ENCODE results near the gene MRPL14.

MRPL14 gene

GRCh38 chr6:44077214-44077946 lies 49.9 kb downstream of the MRPL14 start:
- no peak for DNase-seq

DNA sequence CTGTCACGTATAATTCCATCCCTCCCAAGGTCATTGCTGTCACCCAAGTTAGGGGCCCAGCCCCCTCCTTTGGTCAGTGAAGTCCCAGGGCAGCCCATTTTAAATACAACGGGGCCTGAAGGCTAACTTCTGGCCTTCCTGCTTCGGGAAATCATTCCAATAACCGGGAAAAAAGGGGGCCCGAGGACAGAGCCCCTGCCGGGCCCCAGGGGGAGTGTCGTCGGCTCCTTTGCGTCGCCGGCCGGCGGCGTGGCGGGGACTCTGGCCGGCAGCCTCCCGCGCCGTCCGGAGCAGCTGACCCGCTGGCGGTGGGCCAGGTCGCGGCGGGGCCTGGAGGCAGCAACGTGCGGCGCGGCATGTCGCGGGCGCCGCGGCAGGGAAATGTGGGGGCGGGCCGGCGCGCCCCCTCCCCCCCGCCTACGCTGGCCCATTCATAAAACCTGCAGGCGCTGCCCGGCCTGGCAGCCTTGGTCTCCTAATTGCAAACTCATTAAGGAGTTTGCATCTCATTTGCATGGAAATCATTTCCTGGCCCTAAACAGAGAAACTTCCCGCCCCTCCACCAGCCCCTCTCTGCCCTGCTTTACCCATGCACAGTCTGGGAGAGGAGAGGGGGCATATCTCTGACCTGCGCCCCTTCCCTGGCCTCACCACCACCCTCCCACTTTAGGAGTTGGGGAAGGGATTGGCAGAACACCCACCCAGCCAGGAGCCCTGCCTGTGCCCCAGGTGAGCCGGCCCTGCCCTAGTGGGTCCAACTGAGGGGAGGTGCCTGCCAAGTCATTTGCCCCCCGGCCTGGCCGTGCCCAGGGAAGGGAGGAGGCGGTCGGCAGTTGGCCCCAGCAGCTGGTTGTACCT lies 50.7 kb downstream of the MRPL14 start:
- no peak for DNase-seq

DNA sequence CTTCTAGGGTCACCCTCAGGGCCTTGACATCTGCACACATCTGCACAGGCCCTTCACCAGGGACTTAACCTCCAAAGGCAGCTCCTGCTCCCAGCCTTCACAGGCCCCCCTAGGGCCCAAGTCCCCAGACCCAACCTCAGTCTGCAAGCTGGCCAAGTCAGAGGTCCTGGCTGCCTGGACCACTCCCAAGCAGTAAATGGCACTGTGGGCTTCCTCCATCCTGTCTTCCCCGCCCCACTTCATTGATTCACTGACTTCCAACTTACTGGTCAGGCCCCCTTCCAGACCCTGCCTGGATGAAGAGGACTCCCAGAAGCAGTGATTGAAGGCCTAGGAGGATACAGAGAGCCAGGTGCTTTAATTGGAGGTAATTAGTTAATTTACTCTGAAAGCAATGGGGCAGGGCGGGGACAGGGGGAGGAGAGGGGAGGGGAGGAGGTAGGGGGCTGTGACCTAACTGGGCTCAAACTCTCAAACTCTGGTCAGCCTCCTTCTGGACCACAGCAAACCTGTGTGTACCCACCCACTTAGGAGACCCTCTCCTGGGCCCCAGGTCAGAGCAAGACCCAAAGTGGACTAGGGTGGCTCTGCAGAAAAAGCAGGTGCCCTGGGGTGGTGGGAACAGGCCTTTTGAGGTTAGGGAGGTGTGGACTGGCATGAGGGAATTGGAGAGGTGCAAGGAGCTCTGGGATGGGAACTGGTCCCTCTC lies 51.5 kb downstream of the MRPL14 start:
- no peak for DNase-seq

DNA sequence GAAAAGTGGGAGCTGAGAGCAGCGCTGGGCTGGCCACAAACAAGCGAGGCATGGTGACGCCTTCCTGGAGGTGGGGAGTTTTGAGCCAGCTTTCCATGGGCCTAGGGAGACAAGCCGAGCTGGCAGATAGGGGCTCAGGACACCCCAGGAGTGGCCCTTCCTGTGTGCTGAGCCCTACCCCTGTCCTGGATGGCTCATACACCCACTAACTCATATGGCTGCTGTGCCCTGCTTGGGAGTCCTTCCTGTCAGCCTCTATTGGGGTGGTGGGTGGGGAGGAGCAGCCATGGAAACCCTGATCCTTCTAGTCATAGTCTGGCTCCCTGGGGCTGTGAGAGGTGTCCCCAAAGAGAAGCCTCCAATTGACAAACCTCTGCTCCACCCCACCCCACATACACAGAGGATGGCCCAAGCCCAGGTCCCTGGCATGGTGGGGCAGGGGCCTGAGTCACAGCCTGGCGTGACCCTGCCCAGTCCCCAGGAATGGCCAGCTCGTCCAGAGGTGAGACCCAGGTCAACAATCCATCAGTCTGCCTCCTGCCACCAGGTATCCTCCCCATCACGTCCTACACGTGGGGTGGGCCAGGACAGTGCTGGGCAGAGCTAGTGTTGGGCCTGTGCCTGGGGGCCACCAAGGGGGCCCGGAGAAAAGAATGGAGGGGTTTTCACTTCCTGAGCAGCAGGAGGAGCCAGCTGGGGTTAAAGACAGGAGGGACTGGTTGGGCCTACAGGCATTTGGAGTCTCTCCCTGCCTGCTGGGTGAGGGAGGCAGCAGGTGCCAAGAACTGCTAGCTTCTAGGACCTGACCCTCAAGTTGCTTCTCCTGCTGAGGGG lies 52.2 kb downstream of the MRPL14 start:
- DNase-seq: no peak

DNA sequence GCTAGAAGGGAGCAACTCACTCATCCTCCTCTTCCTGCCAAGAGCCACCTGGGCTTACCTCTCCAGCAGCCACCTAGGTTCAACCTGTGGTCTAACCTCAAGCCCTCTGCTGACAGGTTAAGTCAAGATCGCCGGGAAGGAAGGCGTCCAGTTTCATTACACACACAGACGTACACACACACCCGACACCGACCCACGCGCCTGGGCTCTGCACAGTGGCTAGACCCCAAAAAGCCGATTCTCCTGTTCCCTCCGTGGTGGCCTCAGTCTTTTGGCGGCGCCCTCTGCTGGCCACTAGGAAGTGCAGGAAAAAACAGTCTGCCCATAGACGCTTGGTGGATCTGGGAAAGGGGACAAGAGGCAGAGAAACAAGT lies 52.8 kb downstream of the MRPL14 start:
- DNase-seq: no peak

- DNase-seq: no peak
Measured at GRCh38 chr6:44073612-44074438, 53.4 kb downstream of the MRPL14 start.

DNA sequence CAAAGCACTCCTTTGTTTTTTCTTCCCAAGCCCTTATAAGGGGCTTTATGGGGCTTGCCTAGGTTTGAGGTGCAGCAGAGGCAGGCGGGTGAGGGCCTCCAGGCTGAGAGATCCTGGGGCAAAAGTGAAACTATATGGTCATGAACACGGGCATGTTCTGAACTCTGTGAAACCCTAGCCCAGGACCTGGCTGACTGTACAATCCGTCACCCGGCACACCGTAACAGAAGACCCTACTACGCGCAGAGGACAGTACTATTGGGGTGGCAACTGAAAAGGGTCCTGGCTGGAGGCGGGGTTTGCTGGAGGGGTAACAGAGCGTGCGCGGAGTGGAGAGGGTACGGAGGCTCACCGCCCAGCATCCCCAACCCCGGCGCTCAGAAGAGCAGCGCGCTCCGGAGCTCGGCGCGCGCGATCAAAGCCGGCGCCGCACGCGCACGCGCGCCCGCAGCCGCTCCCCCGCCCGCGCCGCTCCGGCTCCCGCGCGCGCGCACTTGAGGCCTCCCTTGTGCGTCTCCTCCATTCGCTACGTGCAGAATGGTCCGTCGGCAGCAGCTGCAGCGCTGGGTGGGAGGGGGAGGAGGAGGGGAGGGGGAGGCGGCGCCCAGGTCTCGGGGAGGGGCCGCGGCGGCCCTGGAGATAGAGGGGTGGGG lies 54.2 kb downstream of the MRPL14 start:
- no peak for DNase-seq

GRCh38 chr6:44072452-44072958 lies 54.7 kb downstream of the MRPL14 start:
- DNase-seq: no peak

DNA sequence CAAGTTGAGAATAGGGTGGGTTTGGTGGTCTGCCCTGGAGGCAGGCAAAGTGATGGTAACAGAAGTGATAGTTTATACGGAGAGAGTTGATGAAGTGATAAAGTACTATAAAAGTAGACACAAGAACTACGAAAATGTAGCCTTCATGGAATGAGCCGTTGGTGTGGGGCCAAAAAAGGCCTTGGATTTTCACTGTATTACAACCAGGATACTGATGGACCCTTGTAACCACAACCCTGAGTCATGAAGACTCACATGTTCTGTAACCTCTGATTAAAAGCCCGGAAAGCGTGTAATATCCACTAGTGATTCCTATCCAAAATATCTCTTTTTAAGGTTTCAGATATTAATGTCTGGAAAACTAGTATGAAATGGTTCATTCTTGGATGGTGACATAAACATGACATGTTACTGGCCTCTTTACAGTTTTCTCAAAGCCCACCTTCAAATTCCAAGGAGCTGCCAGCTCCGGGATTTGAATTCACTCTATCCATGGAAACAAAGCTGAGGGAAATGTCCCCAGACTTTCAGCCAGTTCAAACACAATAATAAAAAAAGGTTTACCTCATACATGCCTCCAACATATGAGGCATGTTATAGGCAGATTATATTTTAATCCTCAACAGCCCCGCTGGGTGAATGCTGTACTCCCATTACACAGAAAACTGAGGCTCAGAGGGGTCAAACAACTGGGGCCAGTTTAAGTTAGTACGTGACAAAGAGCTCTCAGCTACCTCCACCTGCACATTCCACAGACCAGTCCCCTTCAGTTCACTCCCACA lies 55.4 kb downstream of the MRPL14 start:
- DNase-seq: no peak

GRCh38 chr6:44068607-44069296 lies 58.5 kb downstream of the MRPL14 start:
- DNase-seq: no peak

GRCh38 chr6:44067173-44068139 lies 59.8 kb downstream of the MRPL14 start:
- DNase-seq: no peak

DNA sequence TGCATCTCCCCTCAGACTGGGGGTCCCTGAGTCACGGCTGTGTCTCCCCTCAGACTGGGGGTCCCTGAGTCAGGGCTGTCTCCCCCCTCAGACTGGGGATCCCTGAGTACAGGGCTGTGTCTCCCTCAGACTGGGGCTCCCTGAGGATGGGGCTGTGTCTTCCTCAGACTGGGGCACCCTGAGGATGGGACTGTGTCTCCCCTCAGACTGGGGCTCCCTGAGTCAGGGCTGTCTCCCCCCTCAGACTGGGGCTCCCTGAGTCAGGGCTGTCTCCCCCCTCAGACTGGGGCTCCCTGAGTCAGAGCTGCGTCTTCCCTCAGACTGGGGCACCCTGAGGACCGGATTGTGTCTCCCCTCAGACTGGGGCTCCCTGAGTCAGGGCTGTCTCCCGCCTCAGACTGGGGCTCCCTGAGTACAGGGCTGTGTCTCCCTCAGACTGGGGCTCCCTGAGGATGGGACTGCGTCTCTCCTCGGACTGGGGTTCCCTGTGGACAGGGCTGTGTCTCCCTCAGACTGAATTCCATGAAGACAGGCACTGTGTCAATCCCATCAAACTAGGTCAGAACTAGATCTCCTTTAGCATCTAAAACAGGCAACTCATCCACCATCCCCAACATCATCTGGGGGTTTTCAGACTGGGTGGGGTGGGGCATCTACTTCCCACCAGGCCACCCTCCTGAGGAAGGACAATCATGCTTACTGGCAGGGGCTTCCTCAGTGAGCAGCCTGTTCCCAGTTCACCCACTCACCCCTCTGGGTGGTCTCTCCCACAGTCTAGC lies 60.7 kb downstream of the MRPL14 start:
- no peak for DNase-seq

DNA sequence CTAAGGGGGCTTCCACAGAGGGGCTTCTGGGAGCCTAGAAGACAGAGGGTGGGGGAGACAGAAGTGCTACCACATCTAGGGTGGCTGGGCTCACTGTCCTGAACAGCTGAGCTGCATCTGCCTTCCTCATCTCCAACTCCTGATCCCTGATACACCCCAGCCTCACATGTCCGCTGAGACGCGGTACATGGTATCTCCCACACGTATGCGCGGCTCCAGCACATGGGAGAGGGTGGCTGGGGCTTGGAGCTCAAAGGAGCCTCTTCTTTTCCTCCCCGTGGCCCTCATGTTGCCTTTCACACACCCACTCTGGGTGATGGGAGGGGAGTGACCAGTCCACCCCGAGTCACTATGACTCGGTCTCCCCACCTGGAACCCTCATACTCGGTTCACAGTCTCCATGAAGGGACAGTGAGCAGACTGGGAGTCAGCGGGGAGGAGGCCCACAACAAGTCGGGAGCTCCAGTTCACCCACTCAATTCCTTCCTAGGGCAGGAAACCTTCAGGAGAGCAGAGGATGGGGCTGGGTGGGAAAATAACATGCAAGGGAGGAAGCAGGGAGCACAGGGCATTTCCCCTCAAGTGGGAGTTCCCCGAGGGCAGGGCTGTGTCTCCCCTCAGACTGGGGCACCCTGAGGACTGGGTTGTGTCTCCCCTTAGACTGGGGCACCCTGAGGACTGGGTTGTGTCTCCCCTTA lies 61.7 kb downstream of the MRPL14 start:
- DNase-seq: no peak

DNA sequence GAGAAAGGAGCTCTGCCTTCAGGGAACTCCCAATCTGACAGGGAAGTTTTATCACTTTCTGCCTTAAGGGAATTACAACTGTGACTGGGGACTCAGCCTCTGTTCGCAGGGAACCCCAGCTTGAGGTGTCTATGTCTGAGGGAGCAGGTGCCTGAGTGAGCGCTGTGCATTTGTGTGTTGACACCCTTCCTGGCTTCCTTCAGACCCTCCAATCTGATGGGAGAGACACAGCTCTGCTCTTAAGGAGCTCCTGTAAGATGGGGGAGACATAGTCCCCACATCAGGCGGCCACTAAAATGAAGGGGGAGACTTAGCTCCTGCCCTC lies 62.3 kb downstream of the MRPL14 start:
- DNase-seq: no peak

GRCh38 chr6:44064089-44064947 lies 62.9 kb downstream of the MRPL14 start:
- no peak for DNase-seq

DNA sequence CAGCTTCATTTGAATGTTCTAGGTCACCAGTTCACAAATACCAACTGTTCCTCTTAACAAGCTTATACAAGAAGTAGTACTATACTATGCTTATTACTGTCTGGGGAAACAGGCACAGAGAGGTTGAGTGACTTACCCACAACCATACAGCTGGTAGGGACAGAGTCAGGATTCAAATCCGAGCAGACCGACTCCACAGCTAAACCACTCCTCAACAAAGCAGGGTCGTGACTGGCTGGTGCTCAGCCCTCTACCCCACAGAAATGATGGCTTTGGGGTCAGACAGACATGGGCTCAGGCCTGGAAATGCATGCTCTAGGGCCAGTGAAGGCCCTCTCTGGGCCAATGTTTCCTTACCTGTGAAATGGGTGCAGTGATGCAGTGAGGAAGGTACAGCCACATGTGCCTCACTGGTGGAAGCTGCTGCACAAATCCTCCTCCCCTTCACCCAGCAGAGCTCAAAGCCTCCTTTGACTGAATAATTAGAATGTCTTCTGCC lies 63.6 kb downstream of the MRPL14 start:
- no peak for DNase-seq
